ENCODE data around the gene SLC24A5.

Gene SLC24A5

DNA sequence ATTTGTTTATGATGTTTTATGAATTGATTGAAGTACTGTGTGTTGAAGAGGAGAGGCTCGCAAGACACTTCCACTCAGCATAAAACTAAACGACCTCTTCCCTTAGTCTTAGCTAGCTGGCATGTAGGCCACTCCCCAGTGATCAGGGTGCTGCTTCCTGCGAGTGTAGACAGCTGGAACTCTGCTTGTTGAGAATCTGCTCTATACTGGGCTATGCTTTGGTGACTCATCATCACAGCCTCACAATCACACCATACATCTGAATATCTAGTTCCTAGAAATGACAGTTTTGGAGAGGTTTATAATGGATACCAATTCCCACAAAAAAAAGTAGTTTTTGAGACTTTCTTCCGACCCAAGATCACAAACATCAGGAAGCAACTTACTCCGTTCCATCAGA lies 1.5 kb upstream of the SLC24A5 start:
- no peak for DNase-seq

- no peak for DNase-seq
Measured at GRCh38 chr15:48121849-48122248, 1.1 kb downstream of the SLC24A5 start.

GRCh38 chr15:48126667-48127355 lies 6.0 kb downstream of the SLC24A5 start:
- DNase-seq: no peak

GRCh38 chr15:48131324-48131723 lies 10.5 kb downstream of the SLC24A5 start:
- no peak for DNase-seq

DNA sequence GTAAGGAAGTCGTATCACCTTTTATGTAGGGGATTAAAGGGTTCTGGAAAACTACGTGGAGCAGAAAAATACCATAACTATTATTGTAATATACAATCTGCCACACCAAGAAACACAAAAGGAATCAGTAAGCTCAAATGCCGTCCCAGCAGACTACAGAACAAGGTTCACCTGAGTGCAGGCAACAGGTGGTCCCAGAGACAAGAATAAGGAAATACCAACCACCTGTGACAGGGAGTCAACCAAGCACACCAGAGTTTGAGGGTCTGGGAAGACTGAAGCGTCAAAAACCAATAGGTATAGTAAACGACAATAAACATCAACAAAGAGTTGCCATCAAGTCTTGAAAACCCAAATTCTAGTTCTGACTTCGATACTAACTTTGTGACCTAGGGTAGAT lies 12.1 kb downstream of the SLC24A5 start:
- no peak for DNase-seq

GRCh38 chr15:48143856-48144255 lies 23.1 kb downstream of the SLC24A5 start:
- no peak for DNase-seq

DNA sequence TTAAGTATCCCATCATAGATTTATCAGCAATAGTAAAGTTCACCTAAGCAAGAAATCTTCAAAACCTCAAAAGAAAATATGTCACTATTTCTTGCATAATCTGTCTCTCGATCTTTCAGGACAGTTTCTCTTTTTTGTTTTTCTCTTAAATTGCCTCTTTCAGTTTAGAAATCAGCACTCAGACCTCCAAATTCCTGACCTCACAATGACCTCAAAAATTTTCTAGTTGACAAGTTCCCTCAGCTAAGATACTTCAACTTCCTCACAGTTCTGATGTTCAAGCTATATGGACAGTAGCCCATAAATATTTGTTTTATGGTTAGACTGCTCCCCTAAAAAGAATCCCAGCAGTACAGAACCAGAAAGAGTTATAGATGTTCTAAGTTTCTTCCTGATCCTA lies 24.1 kb downstream of the SLC24A5 start:
- DNase-seq: no peak

- no peak for DNase-seq
Measured at GRCh38 chr15:48145923-48146322, 25.1 kb downstream of the SLC24A5 start.

DNA sequence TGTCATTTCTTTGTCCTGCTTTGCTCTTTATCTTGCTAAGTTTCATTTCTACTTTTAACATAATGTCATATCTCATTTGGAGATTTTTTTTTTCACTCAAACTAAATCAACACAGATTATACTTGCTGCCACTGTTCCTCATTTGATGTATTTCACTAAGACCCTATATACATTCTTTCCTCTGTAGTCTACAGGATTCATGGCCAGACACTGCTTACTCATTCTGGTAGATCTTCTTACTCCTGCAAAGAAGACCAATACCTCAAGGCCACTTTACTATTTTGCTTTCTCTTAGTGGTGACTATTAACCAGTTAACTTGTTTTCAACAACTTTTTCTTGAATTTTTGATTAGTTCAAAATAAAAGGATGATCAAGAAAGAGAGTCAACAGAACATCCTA lies 26.6 kb downstream of the SLC24A5 start:
- DNase-seq: no peak

DNA sequence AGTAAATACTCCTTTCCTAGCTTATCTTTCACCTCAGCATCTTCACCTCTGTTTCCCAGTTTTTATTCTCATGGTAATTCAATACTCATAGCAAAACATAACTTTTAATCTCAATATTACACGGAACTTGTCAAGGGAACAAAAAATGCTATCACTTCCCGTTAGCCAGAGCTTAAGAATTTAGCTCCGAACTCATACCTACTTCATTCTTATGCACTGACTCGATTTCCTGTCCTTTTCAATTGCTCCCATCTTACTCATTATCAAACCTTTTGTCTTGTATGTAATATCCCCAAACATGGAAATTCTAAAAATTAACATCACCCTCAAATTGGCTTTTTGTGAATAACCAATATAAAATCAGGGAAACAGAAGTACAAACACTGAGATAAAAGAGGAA lies 29.1 kb downstream of the SLC24A5 start:
- no peak for DNase-seq

GRCh38 chr15:48153526-48153925 lies 32.7 kb downstream of the SLC24A5 start:
- no peak for DNase-seq

- no peak for DNase-seq
Measured at GRCh38 chr15:48168616-48169015, 47.8 kb downstream of the SLC24A5 start.

GRCh38 chr15:48170981-48171380 lies 50.2 kb downstream of the SLC24A5 start:
- no peak for DNase-seq

- DNase-seq: peak; percentile 17
Measured at GRCh38 chr15:48175126-48175525, 54.3 kb downstream of the SLC24A5 start.

GRCh38 chr15:48176112-48176511 lies 55.3 kb downstream of the SLC24A5 start:
- DNase-seq: no peak

DNA sequence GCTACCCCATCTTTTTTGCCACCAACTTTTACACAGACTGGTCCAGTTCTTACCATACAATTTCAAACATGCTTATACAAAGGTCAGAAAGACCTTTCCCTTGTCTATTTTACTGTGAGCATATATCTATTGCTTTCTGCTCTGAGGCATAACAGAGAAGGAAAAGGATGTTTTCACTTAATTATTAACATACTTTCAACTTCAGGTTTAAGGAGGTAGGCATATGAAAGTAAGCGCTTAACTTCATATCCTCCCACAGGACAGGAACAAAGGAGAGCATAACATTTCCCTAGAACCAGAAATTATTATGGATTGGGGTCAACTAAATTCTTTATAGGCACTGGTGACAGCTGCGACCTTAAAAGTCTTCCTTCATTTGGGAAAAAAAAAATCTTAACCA lies 56.2 kb downstream of the SLC24A5 start:
- no peak for DNase-seq

DNA sequence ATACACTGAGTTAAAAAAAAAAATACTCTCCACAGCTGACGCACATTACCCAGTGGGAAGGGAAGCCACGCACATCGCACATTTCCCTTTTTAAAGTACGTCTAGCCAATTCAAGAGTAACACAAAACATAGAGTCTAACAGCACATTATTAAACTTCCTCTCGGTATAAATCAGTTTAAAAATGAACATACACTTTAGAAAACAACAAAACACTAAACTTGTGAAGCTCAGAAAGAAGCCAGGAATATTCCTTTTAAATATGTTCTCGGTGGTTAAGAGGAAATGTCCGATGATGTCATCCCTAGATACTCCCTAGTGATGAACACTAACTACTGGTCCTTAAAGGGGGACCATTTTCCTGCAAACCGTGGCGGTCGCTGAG lies 56.6 kb downstream of the SLC24A5 start:
- peak; percentile 32 for DNase-seq

DNA sequence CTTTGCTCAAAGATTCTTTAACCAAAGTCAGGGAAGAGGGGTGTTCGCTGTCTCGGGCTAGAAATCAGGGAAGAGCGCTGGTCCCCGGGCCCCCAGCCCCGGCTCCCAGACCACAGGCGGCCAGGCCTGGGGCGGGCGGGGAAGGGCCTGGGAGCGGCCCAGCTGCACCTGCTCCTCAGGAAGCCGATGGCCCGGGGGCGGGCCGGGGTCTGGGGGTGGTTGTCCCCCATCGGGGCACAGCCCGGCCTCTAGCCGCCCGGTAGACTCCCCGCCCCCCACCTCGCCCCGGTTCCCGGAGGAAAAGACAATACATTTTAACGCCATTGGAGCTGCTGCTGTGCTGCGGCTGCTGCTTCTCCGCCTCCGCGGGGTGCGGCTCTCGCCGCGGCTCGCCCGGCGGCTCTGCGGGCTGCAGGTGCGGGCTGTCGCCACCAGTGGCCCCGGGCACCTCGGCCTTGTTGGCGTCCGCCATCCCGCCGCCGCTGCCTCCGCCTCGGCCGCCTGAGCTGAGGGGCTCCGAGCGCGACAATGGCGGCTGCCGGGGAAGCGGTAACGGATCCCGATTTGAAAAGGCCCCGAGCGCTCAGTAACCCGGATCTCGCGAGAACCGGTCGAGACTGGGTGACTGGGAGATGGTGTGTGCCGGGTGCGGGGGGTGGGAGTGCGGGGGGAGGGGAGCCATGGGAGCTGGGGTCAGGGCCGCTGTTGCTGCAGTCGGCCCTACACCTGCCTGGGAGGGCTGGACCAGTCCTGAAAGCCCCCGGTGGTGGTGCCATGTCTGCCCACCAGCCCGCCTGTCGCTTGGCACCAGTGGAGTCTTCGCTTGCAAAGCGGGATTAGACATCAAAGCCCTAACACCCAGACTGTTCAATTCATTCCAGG lies 57.2 kb downstream of the SLC24A5 start, which contains the start of gene MYEF2:
Gene MYEF2, minus strand, starts transcription at position 530 of the 882 bp plus-strand sequence. Its CDS starts 58 bp downstream, at position 472.
- peak; percentile 81 for DNase-seq

DNA sequence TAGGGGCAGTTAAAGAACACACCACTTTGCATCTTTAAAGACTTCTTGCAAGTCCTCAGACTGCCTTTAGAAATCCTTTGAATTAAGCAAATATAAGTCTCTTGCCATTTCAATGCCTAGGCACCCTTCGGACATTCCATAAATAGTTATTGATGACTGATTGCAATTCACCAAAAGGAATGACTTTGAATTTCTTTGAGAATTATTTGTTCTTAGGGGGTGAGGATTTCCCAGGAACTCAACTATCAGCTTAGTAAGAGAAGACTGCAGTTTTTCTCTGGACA lies 57.8 kb downstream of the SLC24A5 start:
- no peak for DNase-seq

- no peak for DNase-seq
Measured at GRCh38 chr15:48182749-48183148, 62.0 kb downstream of the SLC24A5 start.

- DNase-seq: no peak
Measured at GRCh38 chr15:48185529-48185928, 64.7 kb downstream of the SLC24A5 start.

DNA sequence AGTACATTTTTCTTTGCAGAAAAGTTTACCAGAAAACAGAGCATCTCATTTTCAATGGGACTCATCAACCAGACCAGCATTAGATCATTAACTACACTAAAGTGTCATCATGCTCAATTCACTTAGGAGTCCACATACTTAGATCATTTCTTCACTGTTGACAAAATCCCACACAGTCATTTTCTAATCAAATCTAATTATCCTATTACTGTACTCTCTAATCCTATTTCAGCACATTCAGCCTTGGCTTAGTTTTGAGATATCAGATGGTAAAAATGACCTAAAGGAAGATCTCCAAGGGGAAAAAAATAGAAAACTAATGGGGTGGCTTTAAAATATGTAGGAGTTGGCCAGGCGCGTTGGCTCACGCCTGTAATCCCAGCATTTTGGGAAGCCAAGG lies 65.5 kb downstream of the SLC24A5 start:
- DNase-seq: no peak

- DNase-seq: peak; percentile 43
Measured at GRCh38 chr15:48190932-48191573, 70.3 kb downstream of the SLC24A5 start.
